ENCODE results near the gene PPARG.

- TF ChIP-seq CTCF (IDR thresholded peaks at IDR 0.05; ENCODE audit: low read depth, low read length, missing input control) (no peak), JUND (IDR thresholded peaks at IDR 0.05) (no peak), EGR1 (IDR thresholded peaks at IDR 0.05; ENCODE audit: low read depth in 2 of 2) (no peak), GABPA (IDR thresholded peaks at IDR 0.05 in 1 of 2, conservative IDR thresholded peaks at IDR 0.05 in 1 of 2) (no peak), FOXA1 (IDR thresholded peaks at IDR 0.05) (no peak), YY1 (IDR thresholded peaks at IDR 0.05) (no peak), SP1 (IDR thresholded peaks at IDR 0.05) (no peak), ZBTB33 (IDR thresholded peaks at IDR 0.05) (no peak), MAX (IDR thresholded peaks at IDR 0.05) (no peak), REST (IDR thresholded peaks at IDR 0.05) (no peak), TAF1 (conservative IDR thresholded peaks at IDR 0.05) (no peak)
Measured at GRCh38 chr3:12472796-12473195, 183.9 kb downstream of the PPARG start.
